ENCODE measurements around the gene KCNT2. TPM values are rescaled to one million over a fixed set of nuclear protein-coding genes. Genes with fewer than 3 reads are reported as not detected.

KCNT2 gene
- polyA plus RNA-seq, 1 donor from 2014 or later: 21.4 TPM

DNA sequence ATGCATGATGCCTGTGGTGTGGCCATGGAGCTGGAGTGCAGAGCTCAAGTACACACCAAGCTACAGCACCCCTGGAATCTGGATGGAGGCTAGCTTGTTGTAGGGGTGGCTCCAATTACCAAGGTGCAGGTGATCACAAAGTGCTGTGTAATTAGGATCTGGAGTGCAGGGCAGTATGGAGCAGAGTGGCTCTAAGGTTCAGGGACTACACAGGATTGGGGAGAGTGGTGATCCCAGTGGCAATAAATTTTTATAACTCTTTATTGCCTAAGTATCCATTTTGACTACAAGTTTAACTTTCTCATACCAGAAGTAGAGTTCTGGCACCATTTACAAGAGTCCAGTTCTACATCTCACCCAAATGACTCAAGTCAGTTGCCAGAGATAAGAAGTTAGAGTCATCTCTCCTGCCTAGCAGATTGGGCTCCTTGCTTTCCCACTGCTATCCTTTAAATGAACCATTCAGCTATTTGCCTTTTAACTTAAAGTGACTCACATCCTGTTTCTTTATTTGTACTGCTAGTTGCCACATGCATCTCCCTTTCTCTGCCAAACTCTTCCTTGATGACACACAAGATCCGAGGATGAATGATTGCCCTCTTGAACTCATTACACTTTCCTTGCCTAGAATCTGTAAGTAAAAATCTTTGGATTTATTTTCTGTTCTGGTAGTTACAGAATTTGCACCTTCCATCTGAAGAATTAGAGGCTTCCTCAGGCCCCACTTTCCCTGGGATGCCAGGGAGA lies 427.2 kb downstream of the KCNT2 start:
- Histone ChIP-seq H3K9me2 (ENCODE audit: insufficient read depth, low read length) (no peaks in the 10 kb centered on the region), H3K4me3 (ENCODE audit: low read length) (no peak overlapping the region), H3K9me3 (ENCODE audit: low read length) (no peaks in the 10 kb centered on the region), H4K20me1 (ENCODE audit: insufficient read depth) (no peaks in the 10 kb centered on the region), H3K27me3 (ENCODE audit: insufficient read depth, low read depth, low read length) (no peaks in the 10 kb centered on the region), H3K79me2 (replicated peaks; ENCODE audit: insufficient read depth, low read length) (no peaks in the 10 kb centered on the region), H3K36me3 (ENCODE audit: insufficient read depth, low read length) (no peaks in the 10 kb centered on the region), H2AFZ (ENCODE audit: low read depth, low read length) (no peak overlapping the region), H3K9ac (ENCODE audit: low read length) (no peak overlapping the region), H3K4me2 (ENCODE audit: low read length) (no peak overlapping the region), H3K27ac (ENCODE audit: low read length) (no peak overlapping the region), H3F3A (ENCODE audit: insufficient read depth, low read length, poor library complexity, severe bottlenecking) (no peaks in the 10 kb centered on the region)
- no peak for TF ChIP-seq POLR2AphosphoS5 (IDR thresholded peaks at IDR 0.05)
- no peak for TF ChIP-seq MXI1 (conservative IDR thresholded peaks at IDR 0.05; ENCODE audit: poor library complexity, severe bottlenecking)
- TF ChIP-seq TAF1 (IDR thresholded peaks at IDR 0.05; ENCODE audit: low read depth): no peak
- TF ChIP-seq EZH2 (IDR thresholded peaks at IDR 0.05; ENCODE audit: borderline replicate concordance, insufficient read depth, low read length, poor library complexity, severe bottlenecking): no peak
- TF ChIP-seq, protein P1, sequence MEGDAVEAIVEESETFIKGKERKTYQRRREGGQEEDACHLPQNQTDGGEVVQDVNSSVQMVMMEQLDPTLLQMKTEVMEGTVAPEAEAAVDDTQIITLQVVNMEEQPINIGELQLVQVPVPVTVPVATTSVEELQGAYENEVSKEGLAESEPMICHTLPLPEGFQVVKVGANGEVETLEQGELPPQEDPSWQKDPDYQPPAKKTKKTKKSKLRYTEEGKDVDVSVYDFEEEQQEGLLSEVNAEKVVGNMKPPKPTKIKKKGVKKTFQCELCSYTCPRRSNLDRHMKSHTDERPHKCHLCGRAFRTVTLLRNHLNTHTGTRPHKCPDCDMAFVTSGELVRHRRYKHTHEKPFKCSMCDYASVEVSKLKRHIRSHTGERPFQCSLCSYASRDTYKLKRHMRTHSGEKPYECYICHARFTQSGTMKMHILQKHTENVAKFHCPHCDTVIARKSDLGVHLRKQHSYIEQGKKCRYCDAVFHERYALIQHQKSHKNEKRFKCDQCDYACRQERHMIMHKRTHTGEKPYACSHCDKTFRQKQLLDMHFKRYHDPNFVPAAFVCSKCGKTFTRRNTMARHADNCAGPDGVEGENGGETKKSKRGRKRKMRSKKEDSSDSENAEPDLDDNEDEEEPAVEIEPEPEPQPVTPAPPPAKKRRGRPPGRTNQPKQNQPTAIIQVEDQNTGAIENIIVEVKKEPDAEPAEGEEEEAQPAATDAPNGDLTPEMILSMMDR (IDR thresholded peaks at IDR 0.05; ENCODE audit: poor library complexity, severe bottlenecking): no peak
- no peak for TF ChIP-seq EP300 (conservative IDR thresholded peaks at IDR 0.05; ENCODE audit: poor library complexity, severe bottlenecking)
- no peak for TF ChIP-seq SMC3 (conservative IDR thresholded peaks at IDR 0.05; ENCODE audit: poor library complexity)
- no peak for TF ChIP-seq RAD21 (conservative IDR thresholded peaks at IDR 0.05)
- TF ChIP-seq REST (IDR thresholded peaks at IDR 0.05; ENCODE audit: borderline replicate concordance): no peak

DNA sequence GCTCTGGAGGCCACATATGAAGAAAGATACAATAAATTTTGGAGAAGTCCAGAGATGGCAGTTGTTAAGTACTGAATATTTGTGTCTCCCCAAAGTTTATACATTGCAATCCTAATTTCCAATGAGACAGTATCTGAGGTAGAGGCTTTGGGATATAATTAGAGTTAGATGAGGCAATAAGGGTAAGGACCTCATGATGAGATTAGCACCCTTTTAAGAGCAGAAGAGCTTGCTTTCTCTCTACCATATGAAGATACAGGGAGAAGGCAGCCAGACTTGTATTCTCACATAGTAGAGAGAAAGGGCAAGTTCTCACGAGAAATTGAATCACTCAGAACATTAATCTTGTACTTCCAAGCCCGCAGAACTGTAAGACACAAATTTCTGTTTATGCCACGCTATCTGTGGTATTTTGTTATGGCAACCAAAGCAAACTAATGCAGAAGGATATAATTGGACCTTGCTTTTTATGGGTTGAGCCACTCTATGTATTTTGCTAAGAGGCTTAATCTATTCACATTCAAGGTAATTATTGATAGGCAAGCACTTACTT lies 430.1 kb downstream of the KCNT2 start:
- Histone ChIP-seq H3K9me2 (ENCODE audit: insufficient read depth, low read length) (no peaks in the 10 kb centered on the region), H3K36me3 (ENCODE audit: insufficient read depth, low read length) (no peaks in the 10 kb centered on the region), H3K4me3 (ENCODE audit: low read length) (no peak overlapping the region), H3K9ac (ENCODE audit: low read length) (no peak overlapping the region), H3K9me3 (ENCODE audit: low read length) (no peaks in the 10 kb centered on the region), H3K27ac (ENCODE audit: low read length) (no peak overlapping the region), H3K4me2 (ENCODE audit: low read length) (no peak overlapping the region), H4K20me1 (ENCODE audit: insufficient read depth) (no peaks in the 10 kb centered on the region), H2AFZ (ENCODE audit: low read depth, low read length) (no peak overlapping the region), H3F3A (ENCODE audit: insufficient read depth, low read length, poor library complexity, severe bottlenecking) (no peaks in the 10 kb centered on the region), H3K79me2 (replicated peaks; ENCODE audit: insufficient read depth, low read length) (no peaks in the 10 kb centered on the region), H3K27me3 (ENCODE audit: insufficient read depth, low read depth, low read length) (no peaks in the 10 kb centered on the region)
- TF ChIP-seq SMC3 (conservative IDR thresholded peaks at IDR 0.05; ENCODE audit: poor library complexity) (no peak), REST (IDR thresholded peaks at IDR 0.05; ENCODE audit: borderline replicate concordance) (no peak), MXI1 (conservative IDR thresholded peaks at IDR 0.05; ENCODE audit: poor library complexity, severe bottlenecking) (no peak), POLR2AphosphoS5 (IDR thresholded peaks at IDR 0.05) (no peak), TAF1 (IDR thresholded peaks at IDR 0.05; ENCODE audit: low read depth) (no peak)
- TF ChIP-seq, protein P1 (IDR thresholded peaks at IDR 0.05; ENCODE audit: poor library complexity, severe bottlenecking): no peak

All from neural cell (in vitro differentiated cells).